ENCODE data around the gene GPC6.

Gene GPC6

DNA sequence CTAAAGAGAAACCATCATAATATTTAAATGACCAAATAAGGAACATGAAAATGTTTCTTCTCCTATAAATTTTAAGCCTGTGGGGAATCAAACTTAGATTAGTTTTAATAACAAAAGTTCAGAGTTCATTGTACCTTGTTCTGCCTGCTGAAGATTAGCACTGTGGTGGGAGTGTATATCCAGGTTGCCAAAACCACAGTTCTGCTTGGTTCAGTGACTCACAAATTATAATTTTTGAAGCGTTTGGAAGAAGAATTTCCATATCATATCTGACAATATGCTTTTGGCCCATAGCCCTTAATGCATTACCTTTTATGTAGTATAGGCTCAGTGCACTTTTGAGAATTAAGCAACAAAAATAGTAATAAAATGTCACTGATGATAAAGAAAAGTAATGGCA lies 545.2 kb downstream of the GPC6 start:
- DNase-seq (ENCODE audit: low read depth in 2 of 2), result no peak

- DNase-seq (ENCODE audit: low read depth in 2 of 2), result no peak
Measured at GRCh38 chr13:93774506-93774905, 547.9 kb downstream of the GPC6 start.

DNA sequence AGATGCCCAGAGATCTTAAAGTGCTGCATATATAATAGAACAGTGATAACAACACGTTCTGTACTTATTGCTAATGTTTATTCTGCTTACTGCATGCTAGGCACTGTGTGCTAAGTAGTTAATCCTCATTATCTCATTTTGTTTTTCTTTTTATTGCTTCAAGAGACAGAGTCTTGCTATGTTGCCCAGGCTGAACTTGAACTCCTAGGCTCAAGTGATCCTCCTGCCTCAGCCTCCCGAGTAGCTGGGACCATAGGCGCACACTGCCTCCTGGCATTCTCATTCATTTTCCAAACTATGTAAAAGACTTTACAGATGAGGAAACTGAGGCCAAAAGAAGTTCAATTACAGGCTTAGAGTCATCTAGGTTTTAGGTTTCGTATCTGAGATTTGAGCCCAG lies 548.4 kb downstream of the GPC6 start:
- no peak for DNase-seq (ENCODE audit: low read depth in 2 of 2)

DNA sequence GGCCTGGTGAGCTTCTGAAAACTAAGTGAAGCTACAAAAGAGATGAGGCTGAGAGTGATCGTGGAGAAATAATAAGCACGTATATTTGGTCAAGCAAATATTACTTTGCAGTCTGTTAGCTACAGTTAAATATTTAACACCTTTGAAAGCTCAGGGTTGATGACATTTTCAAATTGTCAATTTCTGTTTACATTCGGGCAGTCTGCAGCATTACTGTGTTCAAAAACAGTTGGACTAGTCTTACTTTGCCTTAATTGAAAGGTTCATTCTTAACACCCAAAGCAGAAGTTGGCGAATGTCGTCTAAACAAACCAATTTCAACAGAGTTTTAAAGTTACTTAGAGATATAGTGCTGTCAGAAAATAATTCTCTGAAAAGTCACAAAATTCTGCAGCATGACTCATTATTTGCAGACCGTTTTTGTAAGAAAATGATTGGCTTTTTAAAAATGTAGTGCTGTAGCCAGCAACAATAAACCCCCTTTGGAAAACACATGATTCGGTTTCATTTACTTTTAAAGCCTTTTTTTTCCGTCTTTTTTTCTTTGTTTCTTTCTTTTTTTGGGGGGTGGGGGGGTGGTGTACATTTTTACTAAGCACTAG lies 549.0 kb downstream of the GPC6 start:
- DNase-seq (ENCODE audit: low read depth in 2 of 2), result no peak

DNA sequence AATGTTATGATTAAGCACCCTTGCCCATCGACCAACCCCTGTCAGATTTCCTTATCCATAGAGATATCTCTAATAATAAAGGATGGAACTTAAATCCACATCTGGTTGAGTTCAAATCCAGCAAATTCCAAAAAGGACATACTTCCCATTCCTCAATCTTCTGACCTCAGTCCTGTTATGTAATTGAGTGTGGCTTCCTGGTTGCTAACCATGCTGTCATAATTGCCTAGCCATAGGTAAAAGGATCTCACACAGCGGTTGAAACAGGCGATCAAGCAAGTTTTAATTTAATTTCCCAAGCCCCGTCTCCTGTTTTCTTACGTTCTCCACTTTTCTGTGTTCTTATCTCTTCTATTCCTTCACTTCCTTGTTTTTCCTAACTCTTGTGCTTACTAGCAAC lies 550.3 kb downstream of the GPC6 start:
- DNase-seq (ENCODE audit: low read depth in 2 of 2), result no peak

GRCh38 chr13:93777504-93777903 lies 550.9 kb downstream of the GPC6 start:
- DNase-seq (ENCODE audit: low read depth in 2 of 2), result no peak

DNA sequence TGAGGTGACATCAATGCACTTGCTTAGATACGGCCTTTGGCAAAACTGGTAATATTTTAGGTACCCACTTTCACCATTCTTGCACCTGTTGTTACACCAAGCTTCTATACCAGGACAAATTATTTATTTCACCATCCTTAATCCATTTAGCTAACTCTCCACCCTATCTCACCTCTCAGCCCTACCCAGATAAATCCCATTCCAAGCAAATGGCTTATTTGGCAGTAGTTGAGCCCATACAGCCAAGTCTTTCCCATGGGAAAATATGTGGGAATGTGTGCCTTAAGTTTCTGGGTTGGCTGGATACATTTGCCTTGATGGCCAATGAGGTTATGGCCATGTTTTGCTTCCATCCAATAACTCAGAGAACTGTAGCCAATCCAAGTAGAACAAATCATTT lies 551.9 kb downstream of the GPC6 start:
- DNase-seq (ENCODE audit: low read depth in 2 of 2), result no peak

GRCh38 chr13:93784191-93784590 lies 557.6 kb downstream of the GPC6 start:
- no peak for DNase-seq (ENCODE audit: low read depth in 2 of 2)

- no peak for DNase-seq (ENCODE audit: low read depth in 2 of 2)
Measured at GRCh38 chr13:93786846-93787489, 560.4 kb downstream of the GPC6 start.

DNA sequence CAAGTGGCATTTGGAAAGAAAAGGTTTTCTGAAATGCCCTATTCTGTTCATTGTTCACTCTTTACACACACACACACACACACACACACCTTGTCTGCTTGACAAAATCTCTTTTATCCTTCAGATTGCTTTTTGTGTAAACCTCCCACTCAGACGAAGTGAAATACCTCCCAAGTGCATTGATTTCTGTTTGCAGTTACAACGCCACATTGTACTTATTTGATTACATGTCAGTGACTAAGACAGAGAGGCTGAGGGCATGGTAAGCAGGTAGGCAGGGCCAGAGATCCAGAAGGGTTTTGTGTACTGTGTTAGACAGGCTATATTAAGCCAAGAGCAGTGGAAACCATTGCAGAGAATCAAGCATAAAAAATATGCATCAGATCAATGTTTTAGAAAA lies 561.8 kb downstream of the GPC6 start:
- no peak for DNase-seq (ENCODE audit: low read depth in 2 of 2)

DNA sequence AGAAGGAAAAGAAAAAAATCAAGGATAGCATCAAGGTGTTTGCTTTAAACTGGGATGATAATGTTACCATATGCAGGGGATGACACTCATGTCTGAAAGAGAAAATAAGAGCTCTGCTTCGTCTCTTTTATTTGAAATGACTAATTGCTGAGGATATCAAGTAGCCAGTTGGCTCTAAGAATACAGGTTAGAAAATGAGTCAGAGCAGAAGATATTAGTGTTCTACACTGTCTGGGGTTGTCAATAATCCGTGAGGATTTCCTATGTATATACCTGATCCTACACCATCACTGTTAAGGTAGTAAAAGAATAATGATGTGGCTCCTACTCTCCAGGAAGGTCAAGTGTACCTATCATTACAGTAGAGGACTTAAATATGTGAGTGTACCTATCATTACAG lies 562.5 kb downstream of the GPC6 start:
- DNase-seq (ENCODE audit: low read depth in 2 of 2), result no peak

- no peak for DNase-seq (ENCODE audit: low read depth in 2 of 2)
Measured at GRCh38 chr13:93794197-93794885, 567.7 kb downstream of the GPC6 start.

DNA sequence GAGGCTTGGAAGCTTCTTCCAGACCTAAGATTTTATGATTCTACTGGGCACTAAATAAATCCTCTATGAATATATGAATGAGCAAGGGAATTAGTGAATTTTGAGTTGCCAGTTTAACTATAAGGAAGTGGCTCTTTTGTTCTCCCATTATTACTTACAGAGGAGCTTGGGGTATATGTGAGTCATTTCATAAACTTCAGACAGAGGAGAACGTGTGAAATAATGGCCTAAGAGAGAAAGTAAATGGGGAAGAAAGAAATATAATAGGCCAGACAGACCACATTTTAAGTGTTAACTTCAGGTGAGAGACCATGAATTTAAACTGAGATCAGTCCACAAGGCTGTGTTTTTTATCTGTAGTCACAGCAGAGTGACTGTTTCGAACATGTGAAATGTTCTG lies 570.9 kb downstream of the GPC6 start:
- no peak for DNase-seq (ENCODE audit: low read depth in 2 of 2)

DNA sequence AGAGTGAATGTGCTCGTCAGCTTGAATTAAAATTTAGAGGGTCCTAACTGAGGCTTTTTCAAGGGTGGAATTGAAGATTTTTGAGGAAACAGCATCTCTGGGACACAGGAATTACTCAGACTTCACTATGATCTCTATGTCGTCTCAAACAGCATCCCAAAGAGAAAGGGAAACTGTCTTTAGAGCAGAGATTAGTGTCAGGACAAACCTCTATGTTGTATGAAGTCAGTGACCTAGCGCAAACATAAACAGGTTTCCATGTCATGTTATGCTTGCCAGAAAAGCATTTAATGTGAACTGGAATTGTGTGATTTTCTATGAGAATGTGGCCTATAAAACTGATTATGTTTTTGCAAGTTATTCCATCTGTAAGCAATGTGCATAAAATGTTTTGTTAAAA lies 573.7 kb downstream of the GPC6 start:
- no peak for DNase-seq (ENCODE audit: low read depth in 2 of 2)

- no peak for DNase-seq (ENCODE audit: low read depth in 2 of 2)
Measured at GRCh38 chr13:93805736-93806135, 579.1 kb downstream of the GPC6 start.

DNA sequence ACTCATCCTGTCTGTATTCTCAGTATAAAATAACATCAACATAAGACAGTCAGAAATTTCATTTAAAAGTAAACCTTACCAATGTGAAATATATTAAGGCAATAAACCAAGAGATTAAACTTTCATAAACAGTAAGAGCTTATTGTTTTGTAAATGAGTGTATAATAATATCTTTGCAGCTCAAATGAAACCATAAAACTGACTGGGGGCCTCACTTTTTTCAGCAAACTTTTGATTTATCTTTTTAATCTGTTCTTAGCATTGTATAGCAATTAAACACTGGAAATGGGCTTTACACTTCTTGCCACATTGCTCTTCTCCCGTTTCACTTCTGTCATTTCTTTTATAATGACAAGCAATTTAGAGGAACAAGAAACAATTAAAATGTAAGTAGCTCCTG lies 580.3 kb downstream of the GPC6 start:
- DNase-seq (ENCODE audit: low read depth in 2 of 2), result no peak

- DNase-seq (ENCODE audit: low read depth in 2 of 2), result no peak
Measured at GRCh38 chr13:93810264-93810663, 583.7 kb downstream of the GPC6 start.

GRCh38 chr13:93811071-93811737 lies 584.6 kb downstream of the GPC6 start:
- DNase-seq (ENCODE audit: low read depth in 2 of 2), result no peak

GRCh38 chr13:93811738-93812112 lies 585.1 kb downstream of the GPC6 start:
- DNase-seq (ENCODE audit: low read depth in 2 of 2), result no peak

DNA sequence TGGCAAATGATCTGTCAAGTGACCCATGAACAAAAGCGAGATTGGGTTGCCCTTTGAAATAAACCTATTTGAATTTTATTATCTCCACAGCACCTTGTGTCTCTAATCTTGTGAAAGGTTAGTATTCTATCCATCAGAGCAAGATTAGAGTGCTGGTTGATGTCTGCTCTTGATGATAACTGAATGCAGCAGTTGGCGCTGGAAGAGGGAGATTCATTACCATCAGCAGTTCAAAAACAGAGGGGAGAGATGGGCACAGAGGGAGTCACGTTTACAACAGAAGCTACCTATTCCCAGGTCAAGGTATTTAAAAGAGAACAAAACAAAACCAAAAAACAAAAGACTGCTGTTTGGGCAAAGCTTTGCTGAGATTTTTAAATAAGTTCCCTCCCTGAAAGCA lies 588.1 kb downstream of the GPC6 start:
- no peak for DNase-seq (ENCODE audit: low read depth in 2 of 2)

DNA sequence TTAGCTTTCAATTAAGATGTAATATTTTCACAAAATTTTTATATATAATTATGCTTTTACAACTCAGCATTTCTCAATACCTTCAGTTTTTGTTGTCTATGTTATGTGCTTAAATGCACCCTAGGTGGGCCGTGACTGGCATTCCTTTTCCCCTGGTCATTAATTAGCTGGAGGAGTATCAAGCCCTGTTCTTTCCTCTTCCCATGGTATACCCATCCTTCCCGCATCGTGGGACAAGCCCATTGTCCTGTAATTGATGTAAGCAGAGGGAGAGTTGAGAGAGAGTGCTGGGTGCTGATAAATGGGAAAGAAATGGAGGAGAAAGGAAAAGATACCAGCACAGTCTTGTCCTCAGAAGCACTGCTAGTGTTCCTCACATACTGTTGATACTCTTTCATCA lies 591.7 kb downstream of the GPC6 start:
- DNase-seq (ENCODE audit: low read depth in 2 of 2), result no peak

DNA sequence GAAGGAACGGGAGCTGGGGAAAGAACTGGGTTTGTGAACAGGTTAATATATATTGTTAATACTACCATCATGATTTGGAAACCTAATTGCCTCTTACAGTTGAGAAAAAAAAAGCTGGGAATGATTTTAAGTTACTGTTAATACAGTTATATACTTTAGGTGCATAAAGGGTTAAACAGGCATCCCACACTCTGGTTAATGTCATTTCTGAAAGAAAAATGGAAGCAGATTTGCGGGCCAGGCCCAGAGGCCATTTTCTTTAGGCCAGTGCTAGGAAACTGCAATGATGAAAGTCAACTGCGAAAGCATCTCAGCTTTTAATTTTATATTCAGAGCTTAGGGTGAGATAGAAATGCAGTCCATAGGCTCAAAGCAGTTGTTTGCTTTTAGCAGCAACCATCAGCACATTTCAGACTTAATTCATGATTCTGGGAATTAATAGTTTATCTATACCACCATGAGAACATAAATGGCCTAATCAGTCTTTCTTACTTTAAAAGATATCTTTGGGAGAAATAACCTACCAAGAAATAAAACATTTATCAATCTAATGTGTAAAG lies 592.8 kb downstream of the GPC6 start:
- no peak for DNase-seq (ENCODE audit: low read depth in 2 of 2)

DNA sequence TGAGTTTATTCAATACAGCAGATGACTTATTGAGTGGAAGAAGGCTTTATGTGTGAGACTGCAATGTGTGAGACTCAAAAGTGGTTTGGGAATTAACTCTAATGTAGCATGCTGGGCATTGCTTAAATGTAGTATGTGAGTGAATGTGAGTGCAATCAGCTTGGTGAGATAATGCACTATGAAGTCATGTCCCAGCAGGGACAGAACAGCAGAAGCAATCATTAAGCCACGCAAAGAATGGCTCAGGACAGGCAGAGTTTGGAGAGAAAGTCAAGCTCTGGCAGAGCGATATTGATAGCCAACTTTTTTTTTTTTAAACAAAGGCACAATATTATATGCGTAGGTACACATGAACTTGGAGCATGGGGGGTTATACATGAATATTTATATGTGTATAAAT lies 597.7 kb downstream of the GPC6 start:
- no peak for DNase-seq (ENCODE audit: low read depth in 2 of 2)
